Ovary (tissue), 9 donors: Measurements from ENCODE around the gene PTDSS2. TPM values are rescaled to one million over a fixed set of nuclear protein-coding genes. Genes with fewer than 3 reads are reported as not detected.

ENCODE experiments used
- DNase-seq, 5 donors: peaks; one replicate each; pipeline ENCODE4 v3.0.0-alpha.2; 2019 to 2020
- H3K27ac ChIP-seq, 2 donors: fragments of 200-600 bp; one replicate each; pipeline versions ENCODE4 v1.5.1 to v1.8.0; 2019 to 2022
- H3K27me3 ChIP-seq: fragments of 200-600 bp; one replicate; pipeline ENCODE4 v1.8.0; 2022
- H3K36me3 ChIP-seq: fragments of 200-600 bp; sonication (generic); one replicate; pipeline ENCODE4 v1.5.1; 2019
- H3K4me1 ChIP-seq: one replicate; pipeline ENCODE4 v1.8.1; 2013; ENCODE audit warnings: mild to moderate bottlenecking, moderate library complexity; ENCODE audit not compliant: insufficient read depth
- H3K4me3 ChIP-seq: fragments of 200-600 bp; sonication (generic); one replicate; pipeline ENCODE4 v1.5.1; 2017
- H3K9me3 ChIP-seq, 2 donors: fragments of 200-600 bp in 1 of 2; sonication (generic) in 1 of 2; one replicate each; pipeline versions ENCODE4 v1.5.1 to v1.8.1; 2013 to 2019; ENCODE audit warnings: mild to moderate bottlenecking in 1 of 2, moderate library complexity in 1 of 2
- CTCF ChIP-seq, 3 donors: fragments of 450-650 bp in 2 of 3; fragments of 200-600 bp in 1 of 3; IDR thresholded peaks; one replicate each; pipeline versions ENCODE4 v1.5.1 to v1.8.0; 2016 to 2022; ENCODE audit warnings: antibody characterized with exemption in 3 of 3, mild to moderate bottlenecking in 1 of 3
- EP300 ChIP-seq: sonication (generic); formaldehyde crosslinking; IDR thresholded peaks from one replicate; pipeline ENCODE4 v1.6.1; 2017; ENCODE audit warnings: antibody characterized with exemption
- POLR2A ChIP-seq: fragments of 450-650 bp; IDR thresholded peaks from one replicate; pipeline ENCODE4 v1.6.1; 2017; ENCODE audit warnings: antibody characterized with exemption, mild to moderate bottlenecking, moderate library complexity
- WGBS, 3 donors: extraction: QIAGEN DNeasy Blood & Tissue Kit in 1 of 3; methylation state at CpG; one replicate each; pipeline versions ENCODE4 v1.1.5 to v1.1.7; 2013 to 2017; 5-methylcytosine and 5-hydroxymethylcytosine counted together
- intact Hi-C, 4 donors: fragments of 100-400 bp; cut with DNase I; formaldehyde crosslinking; loops; one replicate each; pipeline versions ENCODE4 v1.11.0 to v1.15.1; 2022 to 2023
- polyA plus RNA-seq, 2 donors: library from polyadenylated mRNA; stranded (reverse); fragments of 200-250 nt in 1 of 2; fragments of 350-450 nt in 1 of 2; fragmentation: Illumina TruSeq in 1 of 2; extraction: RNeasy Lipid Tissue Mini Kit (QIAGEN cat#74804) in 1 of 2; gene quantifications; one replicate each; pipeline ENCODE4 v1.2.3, GENCODE V29; 2013 to 2014
- total RNA-seq, 7 donors: library from RNA; depleted of rRNA in 2 of 7; stranded (reverse); fragments of >200 nt in 2 of 7; fragmentation: NEBNext Ultra II Directional in 3 of 7; extraction: Animal tissue kit (Norgen Biotek cat#: 25700) in 3 of 7; gene quantifications; one replicate each; pipeline versions ENCODE4 v1.1.0 to v1.2.4, GENCODE V29; 2016 to 2023
- donor health status: DM: no; HTN: no; CAD: no; lungs with moderate emphysema.
- donor health status: DM: no; HTN: no; CAD: no.
- donor health status: Bipolar disorder and iron deficiency.
- donor health status: DM: yes; HTN: yes; CAD: no.
- donor health status: DM: no; HTN: no; CAD: no.
- donor health status: DM: yes; HTN: yes; CAD: no.

PTDSS2 gene
- total and polyA plus RNA-seq, 9 donors, result 17.1 to 56.5 (median 38.8) TPM

- WGBS, 3 donors, result 84 to 85% (median 84%) methylated on average over 19 of the region's 19 CpGs
Measured at GRCh38 chr11:452916-453527, 2.9 kb downstream of the PTDSS2 start.

DNA sequence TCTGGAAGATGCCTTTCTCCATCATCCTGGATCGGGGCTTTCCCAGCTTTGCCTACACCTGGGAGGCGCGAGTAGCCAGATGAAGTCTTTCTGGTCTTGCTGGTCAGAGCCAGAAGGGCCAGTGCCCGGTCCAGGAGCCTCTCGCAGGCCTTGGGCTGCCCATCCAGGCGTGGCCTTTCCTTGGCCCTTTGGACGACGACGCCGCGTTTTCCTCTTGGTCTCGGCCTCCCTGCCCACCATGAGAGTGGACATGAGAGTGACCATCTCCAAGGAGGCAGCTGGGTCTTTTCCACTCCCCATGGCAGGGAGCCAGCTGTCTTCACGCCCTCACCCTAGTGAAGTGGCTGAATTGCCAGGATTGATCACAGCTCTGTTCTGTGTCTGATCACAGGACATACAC is 3.5 kb downstream of the PTDSS2 start:
- H3K36me3 ChIP-seq, result no peaks in the 10 kb centered on the region
- peak in 1 of 5 donors; percentile 52 for DNase-seq
- no peaks in the 10 kb centered on the region for H3K27me3 ChIP-seq
- intact Hi-C loops, result loop anchor here in 2 of 4 donors (5.0 to 10.0 kb wide), 2 partner anchors 51 to 59 kb away; partner anchors contain the start of gene RNH1 (in 1 of the 2)
- no peak overlapping the region for H3K4me3 ChIP-seq
- no peak overlapping the region for H3K27ac ChIP-seq
- 78 to 87% (median 80%) methylated on average over 13 of the region's 13 CpGs for WGBS, 3 donors
- H3K4me1 ChIP-seq, result peaks cover 2% of the 10 kb centered on the region
- H3K9me3 ChIP-seq, result no peaks in the 10 kb centered on the region
- no peak for TF ChIP-seq CTCF (IDR thresholded peaks at IDR 0.05)
- TF ChIP-seq EP300, result no peak
- TF ChIP-seq POLR2A, result no peak

More at GRCh38 chr11:452916-453527, 2.9 kb downstream of the PTDSS2 start:
- H3K4me3 ChIP-seq, result no peak overlapping the region
- intact Hi-C loops, result loop anchor here in 2 of 4 donors (5.0 to 10.0 kb wide), 2 partner anchors 52 to 59 kb away; partner anchors contain the start of gene RNH1 (in 1 of the 2)
- peaks cover 2% of the 10 kb centered on the region for H3K4me1 ChIP-seq
- no peak overlapping the region for H3K27ac ChIP-seq
- no peak for TF ChIP-seq EP300
- TF ChIP-seq CTCF (IDR thresholded peaks at IDR 0.05), result no peak
- no peak for TF ChIP-seq POLR2A
- no peaks in the 10 kb centered on the region for H3K9me3 ChIP-seq
- no peaks in the 10 kb centered on the region for H3K36me3 ChIP-seq
- H3K27me3 ChIP-seq, result no peaks in the 10 kb centered on the region
- DNase-seq, result no peak

DNA sequence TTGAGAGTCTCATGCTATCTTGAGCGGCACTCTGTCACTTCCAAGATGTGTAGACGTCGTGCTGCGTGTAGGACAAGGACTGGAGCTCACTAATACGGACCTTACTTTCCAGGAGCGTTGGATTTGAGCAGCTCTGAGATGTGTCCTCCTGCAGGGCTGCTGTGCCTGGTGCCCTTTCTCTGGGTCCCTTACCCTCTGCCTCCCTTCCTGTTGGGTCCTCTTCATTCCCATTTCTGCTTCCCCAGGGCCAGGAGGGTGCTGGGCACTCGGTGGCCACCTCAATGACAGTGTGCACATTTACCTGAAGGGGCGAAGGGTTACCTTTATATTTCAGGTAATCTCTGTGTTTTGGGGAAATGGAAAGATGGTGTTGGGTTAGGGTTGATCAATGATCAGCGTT is 4.0 kb downstream of the PTDSS2 start:
- Histone ChIP-seq H3K27ac (no peak overlapping the region), H3K4me3 (no peak overlapping the region), H3K4me1 (peaks cover 2% of the 10 kb centered on the region), H3K36me3 (no peaks in the 10 kb centered on the region), H3K27me3 (no peaks in the 10 kb centered on the region), H3K9me3 (no peaks in the 10 kb centered on the region)
- intact Hi-C loops, result loop anchor here in 2 of 4 donors (5.0 to 10.0 kb wide), 2 partner anchors 51 to 58 kb away; partner anchors contain the start of gene RNH1 (in 1 of the 2)
- TF ChIP-seq EP300 (no peak), CTCF (IDR thresholded peaks at IDR 0.05) (no peak), POLR2A (no peak)
- no peak for DNase-seq
- 87 to 90% (median 87%) methylated on average over 9 of the region's 9 CpGs for WGBS, 3 donors

DNA sequence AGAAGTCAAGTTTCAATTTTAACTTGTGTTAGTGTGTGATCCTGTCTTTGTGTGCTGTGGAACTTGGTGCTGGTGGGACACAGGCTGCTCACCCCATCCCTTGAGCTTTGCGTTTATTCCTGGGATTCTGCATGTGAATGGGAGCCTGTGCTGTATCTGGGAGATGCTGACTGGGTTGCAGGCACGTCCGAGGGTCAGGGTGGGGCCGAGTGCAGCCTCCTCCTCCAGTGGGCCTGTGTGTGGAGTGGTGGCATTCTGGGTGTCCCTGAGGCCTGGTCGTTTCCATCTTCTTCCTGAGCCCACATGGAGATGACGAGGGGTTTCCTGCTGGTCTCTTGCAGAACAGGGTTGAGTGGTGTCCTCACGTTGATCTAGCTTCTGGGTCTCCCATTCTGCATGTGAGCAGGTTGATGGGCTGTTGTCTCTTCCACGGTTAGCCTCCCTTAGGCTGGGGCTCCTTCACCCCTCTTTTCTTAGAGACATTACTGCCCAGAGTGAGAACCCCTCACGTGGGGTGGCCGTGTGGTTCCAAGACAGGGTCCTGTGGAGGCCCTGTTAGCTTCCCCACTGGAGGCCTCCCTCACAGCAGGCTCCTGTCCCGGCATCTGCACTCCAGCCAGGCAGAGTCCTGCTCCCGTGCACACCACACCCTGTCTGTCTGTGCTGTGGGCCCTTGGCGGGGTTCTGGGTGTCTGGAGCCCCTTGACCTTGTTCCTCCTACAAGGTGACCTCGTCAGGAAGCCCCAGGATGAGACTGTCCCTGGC is 4.9 kb downstream of the PTDSS2 start:
- H3K9me3 ChIP-seq, result no peaks in the 10 kb centered on the region
- no peaks in the 10 kb centered on the region for H3K36me3 ChIP-seq
- no peak for DNase-seq
- no peak for TF ChIP-seq CTCF (IDR thresholded peaks at IDR 0.05)
- TF ChIP-seq POLR2A, result no peak
- no peak for TF ChIP-seq EP300
- intact Hi-C loops, result loop anchor here in 2 of 4 donors (5.0 to 10.0 kb wide), 2 partner anchors 50 to 57 kb away; partner anchors contain the start of gene RNH1 (in 1 of the 2)
- H3K27ac ChIP-seq, result no peak overlapping the region
- H3K4me1 ChIP-seq, result no peaks in the 10 kb centered on the region
- H3K4me3 ChIP-seq, result no peak overlapping the region
- H3K27me3 ChIP-seq, result no peaks in the 10 kb centered on the region
- WGBS, 3 donors, result 52 to 65% (median 61%) methylated on average over 14 of the region's 14 CpGs
